Ovary (tissue), 3 donors: Measurements from ENCODE around the gene TEX2.

Experiments
- CTCF ChIP-seq, 3 donors: fragments of 450-650 bp in 2 of 3; fragments of 200-600 bp in 1 of 3; IDR thresholded peaks; one replicate each; pipeline versions ENCODE4 v1.5.1 to v1.8.0; 2016 to 2022; ENCODE audit warnings: antibody characterized with exemption in 3 of 3, mild to moderate bottlenecking in 1 of 3
- EP300 ChIP-seq: sonication (generic); formaldehyde crosslinking; IDR thresholded peaks from one replicate; pipeline ENCODE4 v1.6.1; 2017; ENCODE audit warnings: antibody characterized with exemption
- POLR2A ChIP-seq: fragments of 450-650 bp; IDR thresholded peaks from one replicate; pipeline ENCODE4 v1.6.1; 2017; ENCODE audit warnings: antibody characterized with exemption, mild to moderate bottlenecking, moderate library complexity
- donor health status: DM: no; HTN: no; CAD: no.

- TF ChIP-seq CTCF (IDR thresholded peaks at IDR 0.05) = no peak
- no peak for TF ChIP-seq POLR2A
- TF ChIP-seq EP300 = no peak
These were observed 104.7 kb downstream of the TEX2 start for GRCh38 chr17:64158406-64158805.
